GM18873 (cell line): Measurements from ENCODE around the gene TMC8.
"Not testable (repeated sequence)": the region's sequence is repeated elsewhere in the genome, so short reads cannot be mapped to it uniquely, and the experiment has no call there.

Source experiments
- ATAC-seq: cut with Tn5 transposase; IDR thresholded peaks from one replicate; pipeline ENCODE4 v1.9.1; 2021; ENCODE audit warnings: mild to moderate bottlenecking, moderate library complexity, moderate number of reproducible peaks; ENCODE audit not compliant: unreplicated experiment, low FRiP score

Gene TMC8

GRCh38 chr17:78130437-78131101 lies at the start of gene TMC8:
Gene TMC8, plus strand, starts transcription at chr17:78130771. Its CDS starts 818 bp downstream, at chr17:78131589.
- ATAC-seq, result no peak

- ATAC-seq, result no peak
Measured at GRCh38 chr17:78081551-78081950, 49.0 kb upstream of the TMC8 start.

- not testable (repeated sequence) for ATAC-seq
Measured at GRCh38 chr17:78082355-78082872, 48.2 kb upstream of the TMC8 start.

- no peak for ATAC-seq
Measured at GRCh38 chr17:78082988-78083387, 47.6 kb upstream of the TMC8 start.

GRCh38 chr17:78086740-78087139 lies 43.8 kb upstream of the TMC8 start:
- ATAC-seq, result no peak

- no peak for ATAC-seq
Measured at GRCh38 chr17:78088529-78088928, 42.0 kb upstream of the TMC8 start.

GRCh38 chr17:78089576-78090281 lies 40.8 kb upstream of the TMC8 start:
- no peak for ATAC-seq

- ATAC-seq, result no peak
Measured at GRCh38 chr17:78092794-78093324, 37.7 kb upstream of the TMC8 start.

GRCh38 chr17:78095035-78095434 lies 35.5 kb upstream of the TMC8 start:
- no peak for ATAC-seq

GRCh38 chr17:78096093-78096492 lies 34.5 kb upstream of the TMC8 start:
- no peak for ATAC-seq

GRCh38 chr17:78101112-78101511 lies 29.5 kb upstream of the TMC8 start:
- no peak for ATAC-seq

GRCh38 chr17:78101542-78101941 lies 29.0 kb upstream of the TMC8 start:
- no peak for ATAC-seq

GRCh38 chr17:78103311-78103710 lies 27.3 kb upstream of the TMC8 start:
- ATAC-seq, result no peak

- ATAC-seq, result no peak
Measured at GRCh38 chr17:78104540-78104941, 26.0 kb upstream of the TMC8 start.

- no peak for ATAC-seq
Measured at GRCh38 chr17:78105101-78105500, 25.5 kb upstream of the TMC8 start.

- ATAC-seq, result no peak
Measured at GRCh38 chr17:78105551-78105950, 25.0 kb upstream of the TMC8 start.

GRCh38 chr17:78106211-78106610 lies 24.4 kb upstream of the TMC8 start:
- ATAC-seq, result no peak

- no peak for ATAC-seq
Measured at GRCh38 chr17:78107457-78107856, 23.1 kb upstream of the TMC8 start.

GRCh38 chr17:78107976-78108725 lies 22.4 kb upstream of the TMC8 start:
- no peak for ATAC-seq

- no peak for ATAC-seq
Measured at GRCh38 chr17:78108726-78109488, 21.7 kb upstream of the TMC8 start.
